ENCODE measurements around the gene GLRA3. TPM values are rescaled to one million over a fixed set of nuclear protein-coding genes. Genes with fewer than 3 reads are reported as not detected.
"Not testable (repeated sequence)": the region's sequence is repeated elsewhere in the genome, so short reads cannot be mapped to it uniquely, and the experiment has no call there.

The GLRA3 gene
- polyA plus RNA-seq, 1 donor from 2014 or later, result 0.76 TPM

DNA sequence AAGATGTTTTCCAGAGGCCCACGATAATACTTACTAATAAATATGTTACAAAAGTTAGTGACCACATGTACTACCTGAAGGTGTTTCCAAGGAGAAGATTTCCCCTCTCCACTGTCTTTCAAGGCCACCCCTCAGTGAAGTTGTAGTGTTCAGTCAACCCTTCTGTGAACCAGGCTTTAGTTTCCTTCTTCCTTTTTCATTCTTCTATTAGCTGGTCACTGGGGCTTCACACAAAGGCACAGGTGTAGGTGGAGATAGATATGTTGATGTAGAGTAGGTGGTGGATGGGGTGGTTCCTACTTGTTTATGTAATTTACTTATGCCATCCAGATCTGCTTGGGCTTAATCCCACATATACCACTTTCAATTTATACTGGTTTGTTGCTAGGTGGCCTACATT is 45.9 kb upstream of the GLRA3 start (continued):
- TF ChIP-seq, protein P1, sequence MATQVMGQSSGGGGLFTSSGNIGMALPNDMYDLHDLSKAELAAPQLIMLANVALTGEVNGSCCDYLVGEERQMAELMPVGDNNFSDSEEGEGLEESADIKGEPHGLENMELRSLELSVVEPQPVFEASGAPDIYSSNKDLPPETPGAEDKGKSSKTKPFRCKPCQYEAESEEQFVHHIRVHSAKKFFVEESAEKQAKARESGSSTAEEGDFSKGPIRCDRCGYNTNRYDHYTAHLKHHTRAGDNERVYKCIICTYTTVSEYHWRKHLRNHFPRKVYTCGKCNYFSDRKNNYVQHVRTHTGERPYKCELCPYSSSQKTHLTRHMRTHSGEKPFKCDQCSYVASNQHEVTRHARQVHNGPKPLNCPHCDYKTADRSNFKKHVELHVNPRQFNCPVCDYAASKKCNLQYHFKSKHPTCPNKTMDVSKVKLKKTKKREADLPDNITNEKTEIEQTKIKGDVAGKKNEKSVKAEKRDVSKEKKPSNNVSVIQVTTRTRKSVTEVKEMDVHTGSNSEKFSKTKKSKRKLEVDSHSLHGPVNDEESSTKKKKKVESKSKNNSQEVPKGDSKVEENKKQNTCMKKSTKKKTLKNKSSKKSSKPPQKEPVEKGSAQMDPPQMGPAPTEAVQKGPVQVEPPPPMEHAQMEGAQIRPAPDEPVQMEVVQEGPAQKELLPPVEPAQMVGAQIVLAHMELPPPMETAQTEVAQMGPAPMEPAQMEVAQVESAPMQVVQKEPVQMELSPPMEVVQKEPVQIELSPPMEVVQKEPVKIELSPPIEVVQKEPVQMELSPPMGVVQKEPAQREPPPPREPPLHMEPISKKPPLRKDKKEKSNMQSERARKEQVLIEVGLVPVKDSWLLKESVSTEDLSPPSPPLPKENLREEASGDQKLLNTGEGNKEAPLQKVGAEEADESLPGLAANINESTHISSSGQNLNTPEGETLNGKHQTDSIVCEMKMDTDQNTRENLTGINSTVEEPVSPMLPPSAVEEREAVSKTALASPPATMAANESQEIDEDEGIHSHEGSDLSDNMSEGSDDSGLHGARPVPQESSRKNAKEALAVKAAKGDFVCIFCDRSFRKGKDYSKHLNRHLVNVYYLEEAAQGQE (IDR thresholded peaks at IDR 0.05; ENCODE audit: borderline replicate concordance), result no peak
- TF ChIP-seq SMC3 (conservative IDR thresholded peaks at IDR 0.05; ENCODE audit: poor library complexity) (no peak), MXI1 (conservative IDR thresholded peaks at IDR 0.05; ENCODE audit: poor library complexity, severe bottlenecking) (no peak)

DNA sequence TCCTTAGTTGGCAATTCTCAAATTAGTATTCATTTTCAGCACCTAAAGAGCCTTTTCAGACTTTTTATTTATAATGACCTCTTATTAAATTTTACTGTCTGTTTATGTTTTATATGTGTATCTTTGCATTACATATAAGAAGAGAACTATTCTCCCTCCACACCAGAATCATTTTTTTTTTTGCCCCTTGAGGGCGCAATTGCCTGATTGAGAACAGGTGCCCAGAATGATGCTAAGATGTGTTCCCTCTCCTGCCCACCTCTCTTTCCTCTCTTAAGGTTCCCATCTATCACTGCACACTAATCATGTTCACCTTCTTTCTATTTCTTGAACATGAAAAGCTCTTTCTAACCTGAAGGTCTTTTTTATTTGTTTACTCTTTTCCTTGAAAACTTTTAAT is 44.9 kb upstream of the GLRA3 start:
- TF ChIP-seq MXI1 (conservative IDR thresholded peaks at IDR 0.05; ENCODE audit: poor library complexity, severe bottlenecking) (no peak), EP300 (conservative IDR thresholded peaks at IDR 0.05; ENCODE audit: poor library complexity, severe bottlenecking) (no peak), RAD21 (conservative IDR thresholded peaks at IDR 0.05) (no peak)
- TF ChIP-seq, protein P2, sequence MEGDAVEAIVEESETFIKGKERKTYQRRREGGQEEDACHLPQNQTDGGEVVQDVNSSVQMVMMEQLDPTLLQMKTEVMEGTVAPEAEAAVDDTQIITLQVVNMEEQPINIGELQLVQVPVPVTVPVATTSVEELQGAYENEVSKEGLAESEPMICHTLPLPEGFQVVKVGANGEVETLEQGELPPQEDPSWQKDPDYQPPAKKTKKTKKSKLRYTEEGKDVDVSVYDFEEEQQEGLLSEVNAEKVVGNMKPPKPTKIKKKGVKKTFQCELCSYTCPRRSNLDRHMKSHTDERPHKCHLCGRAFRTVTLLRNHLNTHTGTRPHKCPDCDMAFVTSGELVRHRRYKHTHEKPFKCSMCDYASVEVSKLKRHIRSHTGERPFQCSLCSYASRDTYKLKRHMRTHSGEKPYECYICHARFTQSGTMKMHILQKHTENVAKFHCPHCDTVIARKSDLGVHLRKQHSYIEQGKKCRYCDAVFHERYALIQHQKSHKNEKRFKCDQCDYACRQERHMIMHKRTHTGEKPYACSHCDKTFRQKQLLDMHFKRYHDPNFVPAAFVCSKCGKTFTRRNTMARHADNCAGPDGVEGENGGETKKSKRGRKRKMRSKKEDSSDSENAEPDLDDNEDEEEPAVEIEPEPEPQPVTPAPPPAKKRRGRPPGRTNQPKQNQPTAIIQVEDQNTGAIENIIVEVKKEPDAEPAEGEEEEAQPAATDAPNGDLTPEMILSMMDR (IDR thresholded peaks at IDR 0.05; ENCODE audit: poor library complexity, severe bottlenecking), result no peak
- Histone ChIP-seq H3K27ac (ENCODE audit: low read length) (no peak overlapping the region), H3K9me2 (ENCODE audit: insufficient read depth, low read length) (no peaks in the 10 kb centered on the region), H4K20me1 (ENCODE audit: insufficient read depth) (no peaks in the 10 kb centered on the region), H3K4me3 (ENCODE audit: low read length) (no peak overlapping the region), H2AFZ (ENCODE audit: low read depth, low read length) (no peak overlapping the region), H3K9me3 (ENCODE audit: low read length) (no peaks in the 10 kb centered on the region), H3K9ac (ENCODE audit: low read length) (no peak overlapping the region), H3F3A (ENCODE audit: insufficient read depth, low read length, poor library complexity, severe bottlenecking) (no peaks in the 10 kb centered on the region), H3K4me2 (ENCODE audit: low read length) (no peak overlapping the region), H3K36me3 (ENCODE audit: insufficient read depth, low read length) (no peaks in the 10 kb centered on the region), H3K79me2 (replicated peaks; ENCODE audit: insufficient read depth, low read length) (no peaks in the 10 kb centered on the region), H3K27me3 (ENCODE audit: insufficient read depth, low read depth, low read length) (no peaks in the 10 kb centered on the region)

DNA sequence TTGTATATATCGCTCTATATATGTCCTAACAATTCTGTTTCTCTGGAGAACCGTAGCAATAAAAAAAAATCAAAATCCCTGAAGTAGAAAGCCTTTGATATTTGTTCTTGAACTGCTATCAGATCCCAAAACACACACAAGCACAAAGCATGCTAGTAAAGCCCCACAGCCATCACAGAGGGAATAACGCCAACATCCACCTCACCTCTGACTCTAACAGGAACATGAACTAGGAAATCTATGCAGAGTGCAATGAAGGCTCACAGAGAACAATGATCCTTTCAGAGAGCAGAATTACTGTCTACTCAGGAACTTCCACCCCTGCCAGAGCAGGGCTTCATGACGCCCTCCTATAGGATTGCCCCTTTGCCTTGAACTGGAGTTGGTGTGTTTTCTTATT is 44.1 kb upstream of the GLRA3 start:
- H3K27ac ChIP-seq (ENCODE audit: low read length); H3K9me3 ChIP-seq (ENCODE audit: low read length); H2AFZ ChIP-seq (ENCODE audit: low read depth, low read length); H3K36me3 ChIP-seq (ENCODE audit: insufficient read depth, low read length); H3K79me2 ChIP-seq (replicated peaks; ENCODE audit: insufficient read depth, low read length); H3F3A ChIP-seq (ENCODE audit: insufficient read depth, low read length, poor library complexity, severe bottlenecking); H3K27me3 ChIP-seq (ENCODE audit: insufficient read depth, low read depth, low read length); H3K9ac ChIP-seq (ENCODE audit: low read length); H3K4me2 ChIP-seq (ENCODE audit: low read length); H3K4me3 ChIP-seq (ENCODE audit: low read length); H4K20me1 ChIP-seq (ENCODE audit: insufficient read depth); H3K9me2 ChIP-seq (ENCODE audit: insufficient read depth, low read length): not testable (repeated sequence)

DNA sequence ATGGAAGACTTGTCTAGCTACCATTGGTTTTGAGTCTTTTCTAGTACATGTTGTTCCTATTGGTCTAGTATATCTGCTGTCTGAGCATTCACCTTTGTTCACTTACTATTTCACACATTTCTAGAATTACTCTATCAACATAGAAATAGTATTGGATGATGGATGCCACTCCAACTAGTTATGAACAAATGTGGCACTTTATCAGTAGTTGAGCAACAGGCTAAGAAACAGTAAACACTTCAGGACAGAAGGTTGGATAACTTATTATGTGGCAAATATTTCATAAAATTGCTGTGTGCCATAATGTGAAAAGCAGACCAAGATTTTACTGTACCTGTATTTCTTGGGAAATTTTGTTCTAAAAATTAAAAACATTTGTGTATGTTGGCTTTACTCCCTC is 42.4 kb upstream of the GLRA3 start:
- H3K36me3 ChIP-seq (ENCODE audit: insufficient read depth, low read length), result no peaks in the 10 kb centered on the region
- H3K27ac ChIP-seq (ENCODE audit: low read length), result no peak overlapping the region
- H3K4me3 ChIP-seq (ENCODE audit: low read length), result no peak overlapping the region
- H3K27me3 ChIP-seq (ENCODE audit: insufficient read depth, low read depth, low read length), result no peaks in the 10 kb centered on the region
- no peak overlapping the region for H2AFZ ChIP-seq (ENCODE audit: low read depth, low read length)
- no peaks in the 10 kb centered on the region for H3K79me2 ChIP-seq (replicated peaks; ENCODE audit: insufficient read depth, low read length)
- no peak overlapping the region for H3K4me2 ChIP-seq (ENCODE audit: low read length)
- no peaks in the 10 kb centered on the region for H4K20me1 ChIP-seq (ENCODE audit: insufficient read depth)
- TF ChIP-seq POLR2AphosphoS5 (IDR thresholded peaks at IDR 0.05) (no peak), MXI1 (conservative IDR thresholded peaks at IDR 0.05; ENCODE audit: poor library complexity, severe bottlenecking) (no peak), EZH2 (IDR thresholded peaks at IDR 0.05; ENCODE audit: borderline replicate concordance, insufficient read depth, low read length, poor library complexity, severe bottlenecking) (no peak)
- TF ChIP-seq, protein P2 (IDR thresholded peaks at IDR 0.05; ENCODE audit: poor library complexity, severe bottlenecking), result no peak
- H3K9ac ChIP-seq (ENCODE audit: low read length), result no peak overlapping the region
- H3K9me3 ChIP-seq (ENCODE audit: low read length), result no peaks in the 10 kb centered on the region
- H3F3A ChIP-seq (ENCODE audit: insufficient read depth, low read length, poor library complexity, severe bottlenecking), result no peaks in the 10 kb centered on the region
- H3K9me2 ChIP-seq (ENCODE audit: insufficient read depth, low read length), result no peaks in the 10 kb centered on the region
